Measurements from ENCODE around the gene PHEX. TPM values are rescaled to one million over a fixed set of nuclear protein-coding genes. Genes with fewer than 3 reads are reported as not detected.

PHEX gene
- total RNA-seq, 1 donor from 2014 or later, result 1.1 TPM

DNA sequence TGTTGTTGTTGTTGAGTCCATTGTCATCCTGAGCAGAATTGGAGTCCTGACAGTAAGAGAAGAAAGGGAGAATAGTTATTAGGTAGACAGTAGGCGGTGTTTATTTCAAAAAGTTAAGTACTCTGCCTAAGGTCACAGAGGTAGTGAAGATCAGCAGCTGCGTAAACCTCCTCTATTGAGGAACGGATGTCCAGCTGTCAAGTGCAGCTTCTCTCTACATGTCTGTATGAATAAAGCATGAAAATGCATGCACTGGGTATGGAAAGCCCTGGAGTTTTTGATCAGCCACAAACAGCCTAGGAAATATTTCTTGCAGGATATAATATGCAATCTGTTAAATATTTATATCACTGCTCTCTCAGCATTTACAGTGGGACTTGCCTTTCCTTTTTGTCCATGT, 131.2 kb downstream of the PHEX start:
- H3K27me3 Mint-ChIP-seq (ENCODE audit: low read depth), result no peaks in the 10 kb centered on the region
- peaks cover 37% of the 10 kb centered on the region for H3K4me1 Mint-ChIP-seq (ENCODE audit: low read depth)
- no peak overlapping the region for H3K27ac Mint-ChIP-seq (ENCODE audit: unreplicated experiment)
- H3K9me3 Mint-ChIP-seq (ENCODE audit: low read depth), result no peaks in the 10 kb centered on the region
- H3K36me3 Mint-ChIP-seq (ENCODE audit: low read depth), result no peaks in the 10 kb centered on the region
- no peak for DNase-seq (ENCODE audit: low spot score)
- H3K4me3 Mint-ChIP-seq (ENCODE audit: unreplicated experiment), result no peak overlapping the region
- TF ChIP-seq, protein P1, sequence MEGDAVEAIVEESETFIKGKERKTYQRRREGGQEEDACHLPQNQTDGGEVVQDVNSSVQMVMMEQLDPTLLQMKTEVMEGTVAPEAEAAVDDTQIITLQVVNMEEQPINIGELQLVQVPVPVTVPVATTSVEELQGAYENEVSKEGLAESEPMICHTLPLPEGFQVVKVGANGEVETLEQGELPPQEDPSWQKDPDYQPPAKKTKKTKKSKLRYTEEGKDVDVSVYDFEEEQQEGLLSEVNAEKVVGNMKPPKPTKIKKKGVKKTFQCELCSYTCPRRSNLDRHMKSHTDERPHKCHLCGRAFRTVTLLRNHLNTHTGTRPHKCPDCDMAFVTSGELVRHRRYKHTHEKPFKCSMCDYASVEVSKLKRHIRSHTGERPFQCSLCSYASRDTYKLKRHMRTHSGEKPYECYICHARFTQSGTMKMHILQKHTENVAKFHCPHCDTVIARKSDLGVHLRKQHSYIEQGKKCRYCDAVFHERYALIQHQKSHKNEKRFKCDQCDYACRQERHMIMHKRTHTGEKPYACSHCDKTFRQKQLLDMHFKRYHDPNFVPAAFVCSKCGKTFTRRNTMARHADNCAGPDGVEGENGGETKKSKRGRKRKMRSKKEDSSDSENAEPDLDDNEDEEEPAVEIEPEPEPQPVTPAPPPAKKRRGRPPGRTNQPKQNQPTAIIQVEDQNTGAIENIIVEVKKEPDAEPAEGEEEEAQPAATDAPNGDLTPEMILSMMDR (IDR thresholded peaks at IDR 0.05), result no peak

- no peaks in the 10 kb centered on the region for H3K36me3 Mint-ChIP-seq (ENCODE audit: low read depth)
- TF ChIP-seq, protein P1 (IDR thresholded peaks at IDR 0.05), result no peak
- H3K4me3 Mint-ChIP-seq (ENCODE audit: unreplicated experiment), result no peak overlapping the region
- no peaks in the 10 kb centered on the region for H3K27me3 Mint-ChIP-seq (ENCODE audit: low read depth)
- DNase-seq (ENCODE audit: low spot score), result no peak
- H3K27ac Mint-ChIP-seq (ENCODE audit: unreplicated experiment), result peak overlapping the region; percentile 60
- H3K9me3 Mint-ChIP-seq (ENCODE audit: low read depth), result no peaks in the 10 kb centered on the region
- peaks cover 26% of the 10 kb centered on the region for H3K4me1 Mint-ChIP-seq (ENCODE audit: low read depth)
Measured at GRCh38 chrX:22164770-22165388, 132.8 kb downstream of the PHEX start.

DNA sequence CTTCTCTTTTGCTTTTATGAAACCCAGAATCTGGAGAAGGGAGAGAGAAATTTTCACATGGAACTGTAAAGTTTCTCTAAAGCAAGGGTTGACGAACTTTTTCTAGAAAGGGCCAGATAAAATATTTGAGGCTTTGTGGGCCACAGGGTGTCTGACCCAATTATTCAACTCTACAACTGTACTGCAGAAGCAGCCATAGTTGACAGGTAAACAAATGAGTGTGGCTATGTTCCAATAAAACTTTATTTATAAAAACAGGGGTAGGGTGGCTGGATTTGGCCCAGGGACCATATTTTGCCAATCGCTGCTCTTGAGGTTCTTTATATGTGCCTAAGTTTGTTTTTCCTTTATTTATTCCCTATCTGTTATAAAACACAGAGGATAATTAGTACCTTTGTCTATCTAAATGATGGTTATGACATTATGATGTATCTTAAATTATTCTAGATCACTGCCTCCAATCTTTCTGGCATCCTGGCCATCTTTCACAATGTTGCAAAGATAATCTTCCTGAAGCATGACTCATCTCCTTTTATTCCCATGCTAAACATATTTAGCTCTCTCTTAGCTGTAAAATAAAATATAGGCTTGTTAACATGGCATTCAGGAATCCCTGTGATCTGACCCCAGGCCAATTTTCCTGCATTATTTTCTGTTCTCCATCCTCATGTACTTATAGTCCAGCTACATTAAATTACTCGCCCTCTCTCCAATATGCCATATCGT, 133.8 kb downstream of the PHEX start:
- no peaks in the 10 kb centered on the region for H3K27me3 Mint-ChIP-seq (ENCODE audit: low read depth)
- no peaks in the 10 kb centered on the region for H3K9me3 Mint-ChIP-seq (ENCODE audit: low read depth)
- TF ChIP-seq, protein P1 (IDR thresholded peaks at IDR 0.05), result no peak
- peak overlapping the region; percentile 58 for H3K27ac Mint-ChIP-seq (ENCODE audit: unreplicated experiment)
- H3K4me3 Mint-ChIP-seq (ENCODE audit: unreplicated experiment), result no peak overlapping the region
- no peaks in the 10 kb centered on the region for H3K36me3 Mint-ChIP-seq (ENCODE audit: low read depth)
- peaks cover 26% of the 10 kb centered on the region for H3K4me1 Mint-ChIP-seq (ENCODE audit: low read depth)
- no peak for DNase-seq (ENCODE audit: low spot score)

DNA sequence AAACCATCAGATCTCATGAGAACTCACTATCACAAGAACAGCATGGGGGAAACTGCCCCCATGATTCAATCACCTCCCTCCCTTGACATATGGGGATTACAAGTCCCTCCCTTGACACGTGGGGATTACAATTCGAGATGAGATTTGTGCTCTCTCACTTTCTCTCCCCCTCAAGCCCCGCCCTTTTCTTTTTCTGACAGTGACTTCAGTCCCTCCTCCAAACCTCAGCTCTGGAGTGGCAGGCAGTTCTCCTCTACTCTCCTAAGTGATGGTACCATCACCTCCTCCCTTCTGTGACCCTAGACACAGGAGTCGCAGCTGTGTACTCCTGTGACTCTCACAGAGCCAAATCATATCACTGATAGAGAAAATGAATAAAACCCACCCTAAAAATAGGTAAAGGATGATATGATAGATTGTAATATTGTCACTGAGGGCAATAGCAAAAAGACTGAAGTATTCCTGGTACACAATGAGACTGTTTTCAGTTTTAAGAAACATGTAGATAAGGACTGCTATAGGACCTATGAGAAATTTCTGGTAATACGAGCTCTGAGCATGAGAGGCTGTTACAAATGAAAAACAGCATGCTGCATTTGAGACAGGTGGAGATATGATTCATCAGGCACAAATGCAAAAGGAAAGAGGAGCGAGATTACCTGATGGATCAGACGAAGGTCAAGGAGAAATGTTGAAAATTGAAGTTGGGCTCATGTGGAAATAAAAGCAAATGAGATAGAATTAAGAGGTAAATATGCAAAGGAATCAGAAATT, 139.3 kb downstream of the PHEX start:
- TF ChIP-seq, protein P1 (IDR thresholded peaks at IDR 0.05), result no peak
- Mint-ChIP-seq H3K9me3 (ENCODE audit: low read depth) (no peaks in the 10 kb centered on the region), H3K27ac (ENCODE audit: unreplicated experiment) (no peak overlapping the region), H3K36me3 (ENCODE audit: low read depth) (no peaks in the 10 kb centered on the region), H3K4me3 (ENCODE audit: unreplicated experiment) (no peak overlapping the region), H3K4me1 (ENCODE audit: low read depth) (peaks cover 6% of the 10 kb centered on the region), H3K27me3 (ENCODE audit: low read depth) (no peaks in the 10 kb centered on the region)
- DNase-seq (ENCODE audit: low spot score), result no peak

DNA sequence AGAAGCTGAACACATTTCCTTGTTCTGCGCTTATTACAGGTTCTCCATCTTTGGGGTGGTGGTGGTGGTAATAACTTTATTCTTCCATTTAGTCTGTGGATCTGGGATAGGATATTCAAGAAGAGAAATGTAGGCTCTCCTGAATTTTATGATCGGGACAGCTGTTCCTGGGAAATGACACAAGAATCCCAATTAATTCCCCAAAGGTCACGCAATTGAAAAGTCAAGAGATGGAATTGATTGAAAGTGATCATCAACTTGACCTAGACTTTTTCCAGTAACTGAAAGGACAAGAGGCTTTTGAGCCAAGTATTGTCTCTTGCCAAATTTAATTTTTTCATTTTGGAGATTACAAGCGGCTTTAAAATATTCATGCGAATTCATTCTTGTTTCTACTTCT, 141.8 kb downstream of the PHEX start:
- Mint-ChIP-seq H3K27ac (ENCODE audit: unreplicated experiment) (no peak overlapping the region), H3K36me3 (ENCODE audit: low read depth) (no peaks in the 10 kb centered on the region), H3K27me3 (ENCODE audit: low read depth) (no peaks in the 10 kb centered on the region), H3K4me3 (ENCODE audit: unreplicated experiment) (no peak overlapping the region), H3K4me1 (ENCODE audit: low read depth) (no peaks in the 10 kb centered on the region), H3K9me3 (ENCODE audit: low read depth) (no peaks in the 10 kb centered on the region)
- TF ChIP-seq, protein P1 (IDR thresholded peaks at IDR 0.05), result no peak
- no peak for DNase-seq (ENCODE audit: low spot score)

Measured in chondrocyte (in vitro differentiated cells).